Occipital lobe (tissue), 2 donors: ENCODE measurements around the gene SNAP47. TPM values are rescaled to one million over a fixed set of nuclear protein-coding genes. Genes with fewer than 3 reads are reported as not detected.

ENCODE experiments used
- DNase-seq: peaks from one replicate; lab custom pipeline; 2025; lab: John Stamatoyannopoulos, UW
- total RNA-seq: library from RNA; depleted of rRNA; stranded (reverse); fragments of >200 nt; gene quantifications from one replicate; pipeline ENCODE4 v1.2.3, GENCODE V29; 2014

SNAP47 gene
- total RNA-seq, 1 donor from 2014 or later: 59.3 TPM

DNA sequence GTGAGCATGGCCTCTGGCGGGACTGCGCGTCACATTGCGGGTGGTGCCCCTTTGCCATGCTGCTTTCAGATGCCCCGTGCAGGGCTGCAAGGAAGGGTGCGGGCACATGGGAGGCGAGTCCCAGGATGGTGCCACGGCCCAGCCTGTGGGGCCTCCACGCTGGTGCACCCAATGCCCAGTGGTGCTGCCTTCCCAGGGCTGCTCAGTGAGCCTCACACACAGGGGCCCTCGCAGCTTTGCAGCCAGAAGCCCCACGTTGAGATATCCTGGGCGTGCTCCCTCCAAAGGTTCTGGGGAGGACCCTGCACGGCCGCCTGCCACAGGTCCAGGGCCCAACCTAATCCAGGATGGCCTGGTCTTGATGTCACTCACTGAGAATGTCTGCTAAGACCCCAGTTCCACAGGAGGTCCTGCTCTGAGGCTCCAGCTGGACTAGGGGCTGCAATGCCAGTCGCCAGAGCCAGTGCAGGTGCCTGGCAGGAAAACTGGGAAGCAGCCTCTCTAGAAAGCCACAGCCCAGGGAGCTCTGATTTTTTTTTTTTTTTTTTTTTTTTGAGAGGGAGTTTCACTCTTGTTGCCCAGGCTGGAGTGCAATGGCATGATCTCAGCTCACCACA is 46.2 kb downstream of the SNAP47 start:
- no peak for DNase-seq

GRCh38 chr1:227782226-227782625 is 47.0 kb downstream of the SNAP47 start:
- no peak for DNase-seq

DNA sequence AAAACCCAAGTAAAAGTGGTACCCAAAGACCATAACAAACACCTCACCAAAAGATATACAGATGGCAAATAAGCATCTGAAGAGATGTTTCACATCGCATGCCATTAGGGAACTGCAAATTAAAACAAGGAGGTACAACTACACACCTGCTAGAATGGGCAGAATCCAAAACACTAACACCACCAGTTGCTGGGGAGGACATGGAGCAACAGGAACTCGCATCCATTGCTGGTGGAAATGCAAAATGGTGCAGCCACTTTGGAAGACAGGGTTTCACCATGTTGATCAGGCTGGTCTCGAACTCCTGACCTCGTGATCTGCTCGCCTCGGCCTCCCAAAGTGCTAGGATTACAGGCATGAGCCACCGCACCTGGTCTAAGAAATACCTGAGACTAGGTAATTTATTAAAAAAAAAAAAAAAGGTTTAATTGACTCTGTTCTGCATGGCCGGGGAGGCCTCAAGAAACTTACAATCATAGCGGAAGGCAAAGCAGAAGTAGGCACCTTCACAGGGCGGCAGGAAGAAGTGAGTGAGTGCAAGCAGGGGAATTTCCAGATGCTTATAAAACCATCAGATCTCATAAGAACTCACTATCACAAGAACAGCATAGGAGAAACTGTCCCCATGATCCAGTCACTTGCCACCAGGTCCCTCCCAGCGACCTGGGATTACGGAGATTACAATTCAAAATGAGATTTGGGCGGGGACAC is 50.0 kb downstream of the SNAP47 start:
- no peak for DNase-seq

DNA sequence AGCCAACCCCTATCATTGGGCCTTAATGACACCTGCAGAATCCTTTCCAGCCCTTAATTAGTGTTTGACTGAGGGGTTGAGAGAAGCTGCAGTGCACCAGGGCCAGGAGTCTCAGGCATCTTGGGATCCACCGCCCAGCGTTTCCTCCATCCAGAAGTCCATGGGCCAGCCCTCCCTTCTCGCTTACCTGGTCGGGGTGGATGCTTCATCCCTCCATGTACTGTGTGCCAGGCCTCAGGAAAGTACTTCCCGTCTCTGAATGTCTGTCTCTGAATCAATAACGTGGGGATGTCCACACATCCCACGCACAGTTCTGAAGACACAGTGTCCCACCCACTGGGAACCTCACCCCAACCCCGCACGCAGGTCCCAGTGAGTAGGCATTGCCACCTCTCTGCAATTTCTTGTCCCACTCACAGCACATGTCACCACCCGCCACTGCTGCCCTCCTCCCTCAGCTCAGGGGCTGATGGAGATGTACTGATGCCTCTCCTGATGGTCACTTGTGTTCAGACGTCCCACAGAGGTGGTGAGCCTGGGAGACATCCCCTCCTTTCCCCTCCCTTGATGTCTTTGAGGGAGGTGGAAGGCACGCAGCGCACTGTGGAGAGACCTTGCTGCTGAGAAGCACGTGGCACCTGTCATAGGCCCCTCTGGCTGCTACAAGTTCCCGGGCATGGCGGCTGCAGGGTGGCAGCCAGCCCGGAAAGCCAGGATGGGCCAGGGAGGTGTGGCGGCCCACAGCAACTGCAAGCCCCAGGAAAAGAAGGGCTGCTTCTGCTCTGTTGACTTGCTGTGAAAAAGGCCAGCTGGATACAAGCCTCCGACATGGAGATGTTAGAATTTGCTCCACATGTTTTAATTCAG is 50.8 kb downstream of the SNAP47 start:
- no peak for DNase-seq

- no peak for DNase-seq
Measured at GRCh38 chr1:227786673-227787512, 51.7 kb downstream of the SNAP47 start.

DNA sequence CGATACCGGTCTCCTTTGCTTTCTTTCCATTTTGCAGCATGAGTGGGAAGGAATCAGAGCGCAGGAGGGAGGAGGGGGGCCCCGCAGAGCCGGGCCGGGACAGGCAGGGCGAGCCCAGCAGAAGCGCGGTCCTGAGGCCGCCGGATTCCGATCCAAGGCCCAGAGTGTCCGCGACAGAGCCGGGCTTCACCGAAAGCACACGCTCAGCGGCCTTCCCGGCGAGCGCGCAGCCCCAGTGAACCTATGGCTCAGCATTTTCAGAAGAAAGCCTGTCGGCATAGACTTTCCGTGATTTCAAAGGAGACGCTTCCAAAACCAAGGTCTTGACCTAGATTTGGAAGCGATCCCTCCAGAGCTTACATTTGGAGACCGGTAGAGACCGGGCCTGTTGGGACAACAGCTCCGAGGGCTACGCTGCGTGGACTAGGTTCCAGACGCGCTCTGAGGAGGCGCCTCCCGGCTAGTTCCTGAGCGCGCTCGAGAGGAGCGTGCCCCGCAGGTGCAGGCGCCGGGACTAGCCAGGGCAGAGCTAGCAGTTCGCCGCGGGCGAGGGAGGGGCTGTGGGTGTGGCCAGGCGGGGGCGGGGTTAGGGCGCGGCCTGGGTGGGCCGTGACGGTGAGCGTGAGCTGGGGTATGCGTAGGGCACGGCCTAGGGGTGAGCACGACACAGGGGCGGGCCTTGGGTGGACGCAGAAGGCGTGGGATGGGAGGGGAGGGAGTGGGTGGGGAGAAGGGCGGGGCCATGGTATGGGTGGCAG is 52.5 kb downstream of the SNAP47 start:
- peak; percentile 68 for DNase-seq

- DNase-seq: no peak
Measured at GRCh38 chr1:227788271-227789083, 53.2 kb downstream of the SNAP47 start.

- DNase-seq: no peak
Measured at GRCh38 chr1:227789084-227790033, 54.1 kb downstream of the SNAP47 start.

GRCh38 chr1:227790034-227790400 is 54.8 kb downstream of the SNAP47 start:
- DNase-seq: no peak

GRCh38 chr1:227790868-227791267 is 55.6 kb downstream of the SNAP47 start:
- DNase-seq: no peak

- DNase-seq: no peak
Measured at GRCh38 chr1:227791425-227792143, 56.3 kb downstream of the SNAP47 start.

GRCh38 chr1:227792216-227793078 is 57.2 kb downstream of the SNAP47 start:
- DNase-seq: no peak

DNA sequence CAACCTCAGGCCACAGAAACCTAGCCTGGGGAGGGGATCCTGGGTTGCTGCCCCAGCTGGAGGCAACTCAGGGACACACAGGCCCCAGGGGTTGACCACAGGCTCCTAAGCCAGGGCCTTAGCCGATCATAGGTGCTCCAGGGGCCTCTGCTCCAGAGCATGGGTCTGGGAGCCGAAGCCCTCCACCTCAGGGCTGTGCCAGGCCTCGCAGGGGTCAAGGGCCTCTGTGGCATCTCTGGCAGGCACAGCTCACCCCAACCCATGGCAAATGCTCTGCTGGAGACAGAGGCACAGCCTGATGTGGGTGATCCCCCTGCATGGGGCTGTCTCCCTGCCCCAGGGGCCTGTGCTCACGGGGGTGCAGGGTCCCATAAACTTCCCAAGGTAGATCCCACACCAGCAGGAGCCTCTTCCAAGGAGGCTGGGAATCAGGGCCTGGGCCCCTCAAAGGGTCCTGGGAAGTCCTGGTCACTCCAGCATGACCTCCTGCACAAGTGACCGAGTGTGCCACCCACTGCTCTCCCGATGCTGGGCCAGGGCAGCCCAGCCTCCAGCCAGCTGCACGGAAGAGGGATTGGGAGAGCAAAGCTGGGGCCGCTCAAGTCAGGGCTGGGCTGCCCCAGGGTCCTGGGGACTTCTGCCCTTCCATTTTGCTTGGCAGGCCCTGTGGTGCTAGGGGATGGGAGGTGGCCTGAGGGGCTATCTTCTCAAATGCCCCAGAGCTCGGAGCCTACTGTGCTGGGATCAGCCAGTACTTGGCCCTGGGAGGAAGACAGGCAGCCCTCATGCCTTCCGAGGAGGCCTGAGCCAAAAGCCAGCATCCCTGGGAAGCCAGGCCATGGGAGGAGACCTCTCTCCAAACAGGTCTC is 58.1 kb downstream of the SNAP47 start:
- DNase-seq: no peak

GRCh38 chr1:227793948-227794816 is 58.9 kb downstream of the SNAP47 start:
- no peak for DNase-seq

DNA sequence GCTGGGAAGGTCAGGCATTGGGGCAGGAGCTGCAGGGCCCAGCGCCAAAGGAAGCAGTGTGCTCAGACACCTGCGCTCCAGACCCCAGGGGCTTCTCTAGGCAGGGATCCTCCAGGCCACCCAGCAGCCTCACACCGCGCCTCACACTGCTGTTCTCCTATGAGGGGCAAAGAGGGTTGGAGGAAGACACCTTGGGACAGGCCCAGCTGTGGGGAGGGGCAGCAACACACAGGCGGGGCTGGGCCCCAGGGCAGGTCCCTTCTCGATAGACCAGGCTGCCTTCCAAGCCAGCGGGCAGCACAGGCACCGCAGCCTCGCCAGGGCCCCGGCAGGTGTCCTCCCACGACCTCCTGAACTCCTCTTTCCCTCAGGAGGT is 59.6 kb downstream of the SNAP47 start:
- no peak for DNase-seq
